ENCODE measurements around the gene SMTN. TPM values are rescaled to one million over a fixed set of nuclear protein-coding genes. Genes with fewer than 3 reads are reported as not detected.

Gene SMTN
- polyA plus RNA-seq, 1 of the 3 experiments (the other 2 are of a cell fraction), result 30.4 TPM

DNA sequence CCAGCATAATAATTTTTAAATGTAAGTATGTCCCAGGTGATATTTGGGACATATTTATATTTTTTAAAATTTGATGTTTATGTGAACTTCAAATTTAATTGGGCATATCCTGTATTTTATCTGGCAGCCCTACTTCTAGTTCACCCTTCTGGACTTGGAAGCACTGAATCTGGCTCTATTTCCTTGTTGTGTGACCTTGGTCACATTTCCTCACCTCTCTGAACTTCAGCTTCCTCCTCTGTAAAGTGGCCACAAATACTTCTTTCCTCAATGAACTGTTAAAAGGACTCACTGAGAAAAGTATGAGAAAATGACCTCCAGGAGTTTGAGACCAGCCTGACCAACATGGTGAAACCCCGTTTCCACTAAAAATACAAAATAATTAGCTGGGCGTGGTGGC, 70.8 kb downstream of the SMTN start:
- H3K9me2 ChIP-seq, result no peaks in the 10 kb centered on the region
- H3K79me2 ChIP-seq (ENCODE audit: insufficient read depth), result no peaks in the 10 kb centered on the region
- WGBS (ENCODE audit: low lambda C conversion rate), result 94% methylated on average over 2 of the region's 2 CpGs
- no peak overlapping the region for H2AFZ ChIP-seq (ENCODE audit: low read depth)
- H3K36me3 ChIP-seq (replicated peaks in 1 of 2; ENCODE audit: control insufficient read depth in 1 of 2, insufficient read depth in 2 of 2, low read length in 1 of 2), result no peaks in the 10 kb centered on the region
- CTCF ChIA-PET, result interaction anchor here (0.7 to 6.6 kb wide), 5 partner anchors 9 to 79 kb away, joined by 4 to 53 read pairs (median 5); partner anchors contain the start of genes RNF185 and SELENOM
- peaks cover 0 to 10% of the 10 kb centered on the region in 2 experiments; a peak in 2 of 4 replicates for H3K4me1 ChIP-seq (ENCODE audit: control insufficient read depth in 1 of 2, insufficient read depth in 2 of 2, low read depth in 1 of 2, low read length in 1 of 2)
- H3F3A ChIP-seq (replicated peaks; ENCODE audit: insufficient read depth), result peaks cover 10% of the 10 kb centered on the region
- H3K9me3 ChIP-seq, result 0 out of 2 replicates have a peak, but pooled peaks cover 3% of the 10 kb centered on the region
- no peak overlapping the region for H3K27ac ChIP-seq (ENCODE audit: low read depth in 2 of 2, low read length in 1 of 2)
- no peaks in the 10 kb centered on the region for H3K27me3 ChIP-seq (ENCODE audit: insufficient read depth)
- H3K4me2 ChIP-seq, result no peak overlapping the region
- H4K20me1 ChIP-seq (ENCODE audit: insufficient read depth), result no peaks in the 10 kb centered on the region
- H3K4me3 ChIP-seq (ENCODE audit: low read depth in 2 of 2, low read length in 1 of 2), result no peak overlapping the region
- H3K9ac ChIP-seq, result no peak overlapping the region
- DNase-seq, result no peak
- TF ChIP-seq GATA2 (CRISPR knock-in tag; IDR thresholded peaks at IDR 0.05) (no peak), RAD21 (IDR thresholded peaks at IDR 0.05; ENCODE audit: low read length) (no peak), TEAD4 (IDR thresholded peaks at IDR 0.05; ENCODE audit: borderline replicate concordance, insufficient read depth) (no peak), FOXJ3 (CRISPR knock-in tag; IDR thresholded peaks at IDR 0.05) (no peak), SMC3 (IDR thresholded peaks at IDR 0.05; ENCODE audit: low read depth, low read length) (no peak), NFIC (IDR thresholded peaks at IDR 0.05; ENCODE audit: borderline replicate concordance) (no peak), MEF2A (IDR thresholded peaks at IDR 0.05; ENCODE audit: borderline replicate concordance, low read depth) (no peak), RFX5 (IDR thresholded peaks at IDR 0.05; ENCODE audit: low read length) (no peak), POLR2AphosphoS5 (IDR thresholded peaks at IDR 0.05; ENCODE audit: low read depth, low read length) (no peak), RCOR1 (IDR thresholded peaks at IDR 0.05; ENCODE audit: low read length) (no peak), ELF1 (IDR thresholded peaks at IDR 0.05) (no peak)
- TF ChIP-seq, protein P1, sequence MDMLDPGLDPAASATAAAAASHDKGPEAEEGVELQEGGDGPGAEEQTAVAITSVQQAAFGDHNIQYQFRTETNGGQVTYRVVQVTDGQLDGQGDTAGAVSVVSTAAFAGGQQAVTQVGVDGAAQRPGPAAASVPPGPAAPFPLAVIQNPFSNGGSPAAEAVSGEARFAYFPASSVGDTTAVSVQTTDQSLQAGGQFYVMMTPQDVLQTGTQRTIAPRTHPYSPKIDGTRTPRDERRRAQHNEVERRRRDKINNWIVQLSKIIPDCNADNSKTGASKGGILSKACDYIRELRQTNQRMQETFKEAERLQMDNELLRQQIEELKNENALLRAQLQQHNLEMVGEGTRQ (IDR thresholded peaks at IDR 0.05; ENCODE audit: borderline replicate concordance, low read depth, low read length), result no peak
- POLR2A ChIA-PET, result no interaction called here

DNA sequence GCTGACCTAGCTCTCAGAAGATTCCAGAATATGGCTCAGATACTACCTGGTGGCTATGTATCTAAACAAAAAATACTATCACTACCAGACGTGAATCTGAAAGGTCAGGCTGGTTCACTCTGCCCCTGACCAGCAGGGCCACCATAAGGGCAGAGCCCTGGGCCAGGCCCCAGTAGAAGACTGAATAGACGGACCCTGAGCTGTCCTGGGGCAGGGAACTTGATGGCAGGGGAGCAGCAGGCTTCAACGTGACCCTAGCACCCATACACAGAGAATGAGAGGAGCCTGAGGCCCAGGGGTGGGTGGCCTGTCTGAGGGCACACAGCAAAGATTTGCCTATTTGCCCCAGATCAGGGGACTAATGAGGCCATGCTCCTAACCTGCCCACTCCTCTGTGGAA, 72.2 kb downstream of the SMTN start:
- Histone ChIP-seq H3K27ac (ENCODE audit: low read depth in 2 of 2, low read length in 1 of 2) (no peak overlapping the region), H3K36me3 (replicated peaks in 1 of 2; ENCODE audit: control insufficient read depth in 1 of 2, insufficient read depth in 2 of 2, low read length in 1 of 2) (no peaks in the 10 kb centered on the region), H3K9me2 (no peaks in the 10 kb centered on the region), H3K4me2 (no peak overlapping the region), H3K4me1 (ENCODE audit: control insufficient read depth in 1 of 2, insufficient read depth in 2 of 2, low read depth in 1 of 2, low read length in 1 of 2) (peaks cover 0 to 10% of the 10 kb centered on the region in 2 experiments; a peak in 2 of 4 replicates), H4K20me1 (ENCODE audit: insufficient read depth) (no peaks in the 10 kb centered on the region), H3K27me3 (ENCODE audit: insufficient read depth) (no peaks in the 10 kb centered on the region), H3F3A (replicated peaks; ENCODE audit: insufficient read depth) (peaks cover 16% of the 10 kb centered on the region), H3K4me3 (ENCODE audit: low read depth in 2 of 2, low read length in 1 of 2) (no peak overlapping the region), H3K9me3 (no peaks in the 10 kb centered on the region), H2AFZ (ENCODE audit: low read depth) (no peak overlapping the region), H3K9ac (no peak overlapping the region), H3K79me2 (ENCODE audit: insufficient read depth) (no peaks in the 10 kb centered on the region)
- ChIA-PET CTCF (interaction anchor here (2.2 kb wide), 1 partner anchor 65 kb away, joined by 5 read pairs; no protein-coding TSS in a partner anchor), POLR2A (no interaction called here)
- TF ChIP-seq YY1 (IDR thresholded peaks at IDR 0.05; ENCODE audit: low read depth) (no peak), EP300 (IDR thresholded peaks at IDR 0.05; ENCODE audit: borderline replicate concordance in 1 of 2, low read depth in 1 of 2, low read length in 1 of 2) (no peak), GATA2 (CRISPR knock-in tag; IDR thresholded peaks at IDR 0.05) (no peak), ELF1 (IDR thresholded peaks at IDR 0.05) (no peak), RXRA (IDR thresholded peaks at IDR 0.05; ENCODE audit: borderline replicate concordance, low read depth) (no peak)
- TF ChIP-seq, protein P2, sequence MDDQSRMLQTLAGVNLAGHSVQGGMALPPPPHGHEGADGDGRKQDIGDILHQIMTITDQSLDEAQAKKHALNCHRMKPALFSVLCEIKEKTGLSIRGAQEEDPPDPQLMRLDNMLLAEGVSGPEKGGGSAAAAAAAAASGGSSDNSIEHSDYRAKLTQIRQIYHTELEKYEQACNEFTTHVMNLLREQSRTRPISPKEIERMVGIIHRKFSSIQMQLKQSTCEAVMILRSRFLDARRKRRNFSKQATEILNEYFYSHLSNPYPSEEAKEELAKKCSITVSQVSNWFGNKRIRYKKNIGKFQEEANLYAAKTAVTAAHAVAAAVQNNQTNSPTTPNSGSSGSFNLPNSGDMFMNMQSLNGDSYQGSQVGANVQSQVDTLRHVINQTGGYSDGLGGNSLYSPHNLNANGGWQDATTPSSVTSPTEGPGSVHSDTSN (IDR thresholded peaks at IDR 0.05), result no peak
- TF ChIP-seq, protein P3, sequence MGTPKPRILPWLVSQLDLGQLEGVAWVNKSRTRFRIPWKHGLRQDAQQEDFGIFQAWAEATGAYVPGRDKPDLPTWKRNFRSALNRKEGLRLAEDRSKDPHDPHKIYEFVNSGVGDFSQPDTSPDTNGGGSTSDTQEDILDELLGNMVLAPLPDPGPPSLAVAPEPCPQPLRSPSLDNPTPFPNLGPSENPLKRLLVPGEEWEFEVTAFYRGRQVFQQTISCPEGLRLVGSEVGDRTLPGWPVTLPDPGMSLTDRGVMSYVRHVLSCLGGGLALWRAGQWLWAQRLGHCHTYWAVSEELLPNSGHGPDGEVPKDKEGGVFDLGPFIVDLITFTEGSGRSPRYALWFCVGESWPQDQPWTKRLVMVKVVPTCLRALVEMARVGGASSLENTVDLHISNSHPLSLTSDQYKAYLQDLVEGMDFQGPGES (IDR thresholded peaks at IDR 0.05; ENCODE audit: low read depth, low read length), result no peak
- no peak for DNase-seq
- 0% methylated on average over 1 of the region's 3 CpGs for WGBS (ENCODE audit: low lambda C conversion rate)

Other genes starting within 250 kb of the SMTN start
- 7.3 and 8.3 TPM in 2 replicates for gene MORC2, start 112.5 kb upstream of the SMTN start, polyA plus RNA-seq (2012; rRNA removed)
- gene TUG1, start 112.1 kb upstream of the SMTN start, polyA plus RNA-seq (2012; rRNA removed), result 46.8 and 63.2 TPM in 2 replicates
- 97.1 and 117 TPM in 2 replicates for gene SELENOM, start 26.2 kb downstream of the SMTN start, polyA plus RNA-seq (2012; rRNA removed)
- 3.2 TPM in 2 replicates for gene INPP5J, start 41.6 kb downstream of the SMTN start, polyA plus RNA-seq (2012; rRNA removed)
- not detected in 2 replicates for gene PLA2G3, start 59.2 kb downstream of the SMTN start, polyA plus RNA-seq (2012; rRNA removed)
- 21.7 and 32.1 TPM in 2 replicates for gene RNF185, start 78.9 kb downstream of the SMTN start, polyA plus RNA-seq (2012; rRNA removed)
- gene LIMK2, start 131.0 kb downstream of the SMTN start, polyA plus RNA-seq (2012; rRNA removed), result 9.8 and 10.7 TPM in 2 replicates
- gene PIK3IP1, start 211.2 kb downstream of the SMTN start, polyA plus RNA-seq (2012; rRNA removed), result 8.6 and 11.3 TPM in 2 replicates

Data from SK-N-SH (cell line).